NT2/D1 (cell line): ENCODE measurements around the gene GLB1L3.

Experiments used
- DNase-seq: peaks from one replicate; pipeline ENCODE4 v3.0.0-alpha.2; 2011; ENCODE audit warnings: low read depth, low spot score
- H3K27me3 ChIP-seq: 2 replicates; pipeline ENCODE4 v1.6.0; 2011; ENCODE audit warnings: mild to moderate bottlenecking; ENCODE audit not compliant: insufficient read length, insufficient read depth
- H3K36me3 ChIP-seq: 2 replicates; pipeline ENCODE4 v1.6.1; 2011; ENCODE audit warnings: mild to moderate bottlenecking, low read length, mixed read lengths; ENCODE audit not compliant: insufficient read depth, insufficient read length
- H3K4me1 ChIP-seq: 2 replicates; pipeline ENCODE4 v1.5.1; 2011; ENCODE audit not compliant: insufficient read depth, insufficient read length
- H3K4me3 ChIP-seq: 2 replicates; pipeline ENCODE4 v1.5.1; 2011; ENCODE audit warnings: low read depth; ENCODE audit not compliant: insufficient read length
- H3K9ac ChIP-seq: 2 replicates; pipeline ENCODE4 v1.6.0; 2011; ENCODE audit warnings: low read depth; ENCODE audit not compliant: insufficient read length
- H3K9me3 ChIP-seq: 2 replicates; pipeline ENCODE4 v1.5.1; 2011; ENCODE audit warnings: mild to moderate bottlenecking, low read length; ENCODE audit not compliant: insufficient read depth
- SUZ12 ChIP-seq: IDR thresholded peaks from 2 replicates; pipeline ENCODE4 v1.6.1; 2011; ENCODE audit not compliant: insufficient read length, insufficient read depth; ENCODE audit errors: extremely low read depth
- YY1 ChIP-seq: IDR thresholded peaks from 2 replicates; pipeline ENCODE4 v1.6.1; 2011; ENCODE audit not compliant: insufficient read length, insufficient read depth
- ZNF274 ChIP-seq: IDR thresholded peaks from 2 replicates; pipeline ENCODE4 v1.6.1; 2011; ENCODE audit warnings: mild to moderate bottlenecking, low read depth, low read length

Gene GLB1L3

DNA sequence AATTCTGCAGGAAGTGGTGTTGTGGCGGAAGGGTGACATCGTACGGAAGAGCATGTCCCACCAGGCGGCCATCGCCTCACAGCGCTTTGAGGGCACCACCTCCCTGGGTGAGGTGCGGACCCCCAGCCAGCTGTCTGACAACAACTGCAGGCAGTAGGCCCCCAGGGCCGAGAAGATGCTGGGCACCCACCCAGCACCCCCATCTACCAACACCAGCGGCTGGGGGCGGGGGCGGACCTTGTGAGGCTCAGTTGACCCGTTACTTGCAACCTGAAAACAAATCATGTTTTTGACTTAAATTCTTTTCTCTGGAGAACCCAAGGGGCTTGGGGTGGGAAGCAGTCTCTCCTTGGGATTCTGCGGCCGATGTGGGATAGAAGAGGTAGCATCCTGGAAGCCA, 30.7 kb upstream of the GLB1L3 start:
- H3K9ac ChIP-seq: no peak overlapping the region
- no peak for TF ChIP-seq SUZ12
- no peaks in the 10 kb centered on the region for H3K9me3 ChIP-seq
- H3K36me3 ChIP-seq: peaks cover 78% of the 10 kb centered on the region
- H3K27me3 ChIP-seq: no peaks in the 10 kb centered on the region
- H3K4me1 ChIP-seq: no peaks in the 10 kb centered on the region
- no peak overlapping the region for H3K4me3 ChIP-seq
- DNase-seq: no peak

DNA sequence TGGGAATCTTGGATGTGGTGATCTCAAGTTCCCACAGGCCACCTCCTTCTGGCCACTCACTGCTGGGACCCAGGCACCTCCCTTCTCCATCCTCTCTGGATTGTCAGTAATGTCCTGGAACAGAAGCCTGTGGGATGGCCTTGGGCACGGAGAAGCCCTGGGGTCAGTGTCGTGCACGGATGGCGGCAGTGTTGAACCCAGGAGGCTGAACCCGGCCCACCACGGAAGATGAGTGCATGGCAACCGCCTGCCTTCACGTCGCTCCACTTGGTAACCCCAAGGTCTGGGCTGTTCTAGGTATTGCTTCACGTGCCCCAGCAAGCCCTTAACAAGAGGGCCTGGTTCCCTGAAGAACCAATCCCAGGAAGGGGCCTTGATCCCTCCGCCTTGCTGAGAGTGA, 30.1 kb upstream of the GLB1L3 start:
- Histone ChIP-seq H3K4me3 (no peak overlapping the region), H3K4me1 (no peaks in the 10 kb centered on the region)

GRCh38 chr11:134246678-134247077, 29.5 kb upstream of the GLB1L3 start:
- no peak overlapping the region for H3K4me3 ChIP-seq
- H3K9me3 ChIP-seq: no peaks in the 10 kb centered on the region
- DNase-seq: no peak
- H3K9ac ChIP-seq: no peak overlapping the region
- peaks cover 77% of the 10 kb centered on the region for H3K36me3 ChIP-seq
- H3K4me1 ChIP-seq: no peaks in the 10 kb centered on the region
- no peaks in the 10 kb centered on the region for H3K27me3 ChIP-seq
- TF ChIP-seq ZNF274 (no peak), SUZ12 (no peak), YY1 (no peak)

More for the DNA sequence above, 30.1 kb upstream of the GLB1L3 start:
- H3K27me3 ChIP-seq: no peaks in the 10 kb centered on the region
- no peak for DNase-seq
- TF ChIP-seq YY1 (no peak), ZNF274 (no peak), SUZ12 (no peak)
- H3K9ac ChIP-seq: no peak overlapping the region
- no peaks in the 10 kb centered on the region for H3K9me3 ChIP-seq
- H3K36me3 ChIP-seq: peaks cover 82% of the 10 kb centered on the region

DNA sequence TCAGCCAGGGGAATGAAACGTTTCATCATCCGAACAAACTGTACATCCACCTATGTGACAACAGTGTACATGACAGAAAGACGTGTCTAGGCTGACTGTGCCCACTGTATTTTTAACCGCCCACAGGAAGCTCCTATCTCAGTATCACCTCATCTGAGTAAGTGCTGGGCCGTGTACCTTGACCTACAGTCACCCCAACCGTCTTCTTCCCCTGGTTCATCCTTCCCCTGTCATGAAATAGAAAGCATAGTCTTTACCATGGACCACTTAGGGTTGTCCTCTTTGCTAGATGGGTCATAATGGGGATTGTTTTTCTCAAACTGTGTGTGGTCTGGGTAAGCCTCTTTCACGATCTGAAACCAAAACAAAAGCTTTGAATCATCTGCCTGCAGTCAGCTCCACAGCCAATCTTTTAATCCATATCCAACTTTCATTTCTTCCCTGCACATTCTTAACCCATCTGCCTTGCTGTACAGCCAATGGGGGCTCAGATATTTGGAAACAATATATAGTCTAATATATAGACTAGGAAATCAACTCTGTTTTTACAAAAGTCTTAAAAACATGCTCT, 27.2 kb upstream of the GLB1L3 start:
- Histone ChIP-seq H3K9ac (no peak overlapping the region), H3K4me1 (no peaks in the 10 kb centered on the region), H3K4me3 (no peak overlapping the region), H3K9me3 (no peaks in the 10 kb centered on the region), H3K36me3 (peaks cover 64% of the 10 kb centered on the region), H3K27me3 (no peaks in the 10 kb centered on the region)
- no peak for DNase-seq
- no peak for TF ChIP-seq ZNF274
- no peak for TF ChIP-seq YY1

DNA sequence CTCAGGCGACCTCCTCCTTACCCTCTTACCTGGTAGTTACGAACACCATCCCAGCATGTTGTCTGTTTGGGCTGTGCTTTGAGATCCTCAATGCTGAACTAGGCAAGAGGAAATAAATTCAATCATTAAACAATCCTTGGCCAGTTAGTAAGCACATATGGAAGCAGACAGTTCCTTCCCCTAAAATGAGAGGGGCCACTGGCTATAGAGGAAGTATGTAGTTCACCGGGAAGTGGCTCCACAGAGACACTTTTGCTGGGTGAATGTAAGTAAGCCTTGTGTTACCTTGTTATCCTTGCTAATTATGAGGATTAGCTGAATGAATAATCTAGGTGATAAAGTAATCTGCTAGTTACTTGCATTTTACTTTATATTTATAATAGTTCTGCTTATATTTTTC, 25.9 kb upstream of the GLB1L3 start:
- Histone ChIP-seq H3K4me3 (no peak overlapping the region), H3K36me3 (peaks cover 52% of the 10 kb centered on the region), H3K4me1 (no peaks in the 10 kb centered on the region), H3K27me3 (no peaks in the 10 kb centered on the region), H3K9ac (no peak overlapping the region), H3K9me3 (no peaks in the 10 kb centered on the region)
- TF ChIP-seq YY1: no peak
- no peak for TF ChIP-seq SUZ12
- TF ChIP-seq ZNF274: no peak
- DNase-seq: no peak

DNA sequence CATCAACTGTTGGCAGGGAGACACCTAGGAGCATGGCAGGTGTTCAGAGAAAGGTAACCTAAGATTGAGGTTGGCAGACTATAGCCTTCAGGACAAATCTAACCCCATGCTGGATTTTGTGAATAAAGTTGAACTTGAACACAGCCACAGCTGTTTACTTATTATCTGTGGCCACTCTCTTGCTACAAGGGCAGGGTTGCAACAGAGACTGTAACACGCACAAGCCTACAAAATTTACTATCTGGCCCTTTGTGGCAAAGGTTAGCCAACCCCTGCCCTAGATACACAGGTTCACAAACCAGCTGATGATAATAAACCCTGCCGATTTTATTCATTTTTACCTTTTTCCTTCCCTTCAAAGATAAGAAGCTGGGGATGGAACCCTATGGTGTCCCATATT, 25.5 kb upstream of the GLB1L3 start:
- TF ChIP-seq YY1: no peak
- Histone ChIP-seq H3K4me1 (no peaks in the 10 kb centered on the region), H3K36me3 (peaks cover 48% of the 10 kb centered on the region), H3K9ac (no peak overlapping the region), H3K27me3 (no peaks in the 10 kb centered on the region), H3K4me3 (no peak overlapping the region), H3K9me3 (no peaks in the 10 kb centered on the region)
- DNase-seq: no peak

DNA sequence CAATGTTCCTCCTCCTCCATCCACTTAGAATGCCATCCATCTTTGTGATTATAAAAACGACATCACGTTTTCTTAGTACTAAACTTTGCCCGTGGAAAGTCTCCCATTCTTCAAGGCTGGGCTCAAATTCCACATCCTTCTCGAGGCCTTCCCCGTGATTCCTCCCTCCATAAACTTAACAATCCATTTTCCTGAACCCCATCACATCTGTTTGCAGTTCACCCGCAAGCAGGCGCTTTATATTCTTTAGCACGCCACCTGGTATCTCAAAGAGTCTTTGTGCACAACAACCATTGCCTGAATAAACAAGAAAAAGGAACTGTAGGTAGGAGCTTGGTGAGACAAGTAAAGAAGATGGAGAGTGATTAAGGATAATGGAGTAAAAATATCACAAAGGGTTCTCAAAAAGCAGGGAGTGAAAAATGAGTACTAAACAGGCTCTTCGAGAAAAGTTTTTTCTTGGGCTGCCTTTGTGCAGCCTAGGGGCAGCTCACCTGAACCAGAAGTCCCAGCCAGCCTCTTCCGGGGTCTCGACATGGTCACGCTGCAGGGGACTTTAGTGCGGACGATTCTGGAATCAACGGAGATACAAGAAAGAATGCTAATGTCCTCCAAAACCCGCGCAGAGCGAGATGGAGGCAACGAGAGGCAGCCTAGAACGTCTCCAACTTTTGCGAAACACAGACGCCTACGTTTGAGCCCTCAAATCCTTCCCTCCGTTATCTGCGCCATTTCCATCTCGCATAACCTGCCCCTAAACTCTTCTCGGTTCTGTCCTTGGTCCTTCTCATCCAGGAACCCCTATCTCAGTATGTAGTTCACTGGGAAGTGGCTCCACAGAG, 23.6 kb upstream of the GLB1L3 start:
- H3K9ac ChIP-seq: peak overlapping the region; percentile 90
- TF ChIP-seq SUZ12 (no peak), YY1 (no peak), ZNF274 (no peak)
- no peak for DNase-seq
- peak overlapping the region; percentile 90 for H3K4me3 ChIP-seq
- no peaks in the 10 kb centered on the region for H3K9me3 ChIP-seq
- no peaks in the 10 kb centered on the region for H3K4me1 ChIP-seq
- H3K36me3 ChIP-seq: peaks cover 42% of the 10 kb centered on the region
- no peaks in the 10 kb centered on the region for H3K27me3 ChIP-seq
